Spinal cord (tissue), 10 donors: ENCODE data around the gene FOXO1. TPM values are rescaled to one million over a fixed set of nuclear protein-coding genes. Genes with fewer than 3 reads are reported as not detected.

Experiments used
- DNase-seq, 6 donors: peaks; one replicate each; pipeline versions ENCODE4 v3.0.0 to v3.0.0-alpha.2; 2013 to 2015; ENCODE audit warnings: low spot score in 6 of 6, low read depth in 4 of 6
- H3K27ac ChIP-seq: one replicate; pipeline ENCODE4 v1.5.1; 2013; ENCODE audit warnings: low read depth, low read length, control low read depth
- H3K27me3 ChIP-seq: one replicate; pipeline ENCODE4 v1.6.1; 2013; ENCODE audit warnings: low read length; ENCODE audit not compliant: control insufficient read depth, insufficient read depth
- H3K36me3 ChIP-seq: one replicate; pipeline ENCODE4 v1.6.1; 2013; ENCODE audit warnings: low read length; ENCODE audit not compliant: control insufficient read depth, insufficient read depth
- H3K4me1 ChIP-seq: one replicate; pipeline ENCODE4 v1.6.1; 2013; ENCODE audit warnings: low read length; ENCODE audit not compliant: control insufficient read depth, insufficient read depth
- H3K4me3 ChIP-seq: one replicate; pipeline ENCODE4 v1.5.1; 2013; ENCODE audit warnings: low read depth, low read length, control low read depth
- H3K9me3 ChIP-seq: one replicate; pipeline ENCODE4 v1.6.1; 2013; ENCODE audit warnings: low read length; ENCODE audit not compliant: control insufficient read depth, insufficient read depth
- WGBS: methylation state at CpG from one replicate; pipeline ENCODE4 v1.1.5; 2013; ENCODE audit warnings: missing lambda C conversion rate; ENCODE audit not compliant: insufficient coverage; 5-methylcytosine and 5-hydroxymethylcytosine counted together
- polyA plus RNA-seq, 2 donors: library from polyadenylated mRNA; unstranded; fragments of 120-200 nt; gene quantifications; one replicate each; pipeline ENCODE4 v1.2.1, GENCODE V29; 2013; ENCODE audit not compliant: insufficient read length in 2 of 2
- total RNA-seq, 2 donors: library from RNA; depleted of rRNA in 1 of 2; stranded (reverse); fragments of 120-200 nt in 1 of 2; fragments of >200 nt in 1 of 2; gene quantifications; one replicate each; pipeline versions ENCODE4 v1.2.3 to v1.2.4, GENCODE V29; 2013 to 2014
- donor health status: healthy.

Gene FOXO1
- total and polyA plus RNA-seq, 4 donors: 10.8 to 39.1 (median 19.6) TPM

DNA sequence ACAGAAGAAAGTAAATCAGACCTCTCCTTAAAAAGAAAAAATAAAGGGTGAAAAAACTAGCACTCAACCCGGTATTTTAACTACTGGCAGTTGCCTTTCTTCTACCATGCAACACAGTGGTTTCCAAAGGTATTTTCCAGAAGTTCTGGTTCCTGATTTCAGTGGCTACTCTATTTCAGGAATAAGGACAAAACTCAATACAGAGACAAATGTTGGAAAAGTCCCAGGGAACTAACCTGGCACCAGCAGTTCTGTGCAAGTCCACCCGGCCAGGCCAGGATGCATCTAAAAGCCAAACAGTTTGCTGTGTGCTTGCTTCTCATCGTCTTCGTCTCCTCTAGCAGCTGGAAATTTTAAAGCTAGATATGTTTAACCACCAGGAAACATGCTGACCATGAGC is 52.5 kb downstream of the FOXO1 start:
- Histone ChIP-seq H3K27ac (peak overlapping the region; percentile 54), H3K9me3 (no peaks in the 10 kb centered on the region), H3K27me3 (no peaks in the 10 kb centered on the region), H3K4me1 (peaks cover 13% of the 10 kb centered on the region), H3K4me3 (no peak overlapping the region), H3K36me3 (no peaks in the 10 kb centered on the region)
- 39% methylated on average over 4 of the region's 4 CpGs for WGBS
- DNase-seq: no peak

DNA sequence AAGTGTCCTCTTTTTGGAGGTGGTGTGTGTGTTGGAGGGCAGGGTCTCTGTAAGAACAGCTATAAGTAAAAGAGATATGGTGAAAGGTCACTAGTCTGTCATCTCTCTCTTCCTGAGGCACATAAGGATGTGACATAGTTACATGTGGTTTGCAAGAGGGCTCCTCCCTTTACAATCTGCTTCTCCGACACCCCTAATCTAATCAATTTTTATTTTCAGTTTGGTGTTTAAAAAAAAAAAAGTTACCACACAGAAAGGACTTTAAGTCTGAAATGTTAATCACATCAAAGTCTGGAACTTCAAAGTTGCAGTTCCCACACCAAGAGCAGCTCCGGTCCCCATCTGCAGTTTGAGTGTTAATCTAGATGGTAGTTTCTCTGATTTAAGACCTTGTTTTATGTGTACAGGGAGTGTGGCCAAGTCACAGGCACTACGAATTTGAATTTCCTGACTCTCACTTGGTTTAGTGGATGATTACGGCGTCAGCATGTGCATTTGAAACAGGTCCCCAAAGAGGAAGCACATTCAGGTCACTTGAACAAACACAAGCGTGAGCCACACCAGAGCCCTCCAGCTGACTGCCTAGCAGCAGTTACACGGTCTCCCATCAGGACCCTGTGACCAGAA is 53.1 kb downstream of the FOXO1 start:
- Histone ChIP-seq H3K36me3 (no peaks in the 10 kb centered on the region), H3K27ac (peak overlapping the region; percentile 54), H3K27me3 (no peaks in the 10 kb centered on the region), H3K4me3 (no peak overlapping the region), H3K4me1 (peaks cover 13% of the 10 kb centered on the region), H3K9me3 (no peaks in the 10 kb centered on the region)
- DNase-seq: peak; percentile 24 to 66 (median 39)
- 55% methylated on average over 6 of the region's 7 CpGs for WGBS

DNA sequence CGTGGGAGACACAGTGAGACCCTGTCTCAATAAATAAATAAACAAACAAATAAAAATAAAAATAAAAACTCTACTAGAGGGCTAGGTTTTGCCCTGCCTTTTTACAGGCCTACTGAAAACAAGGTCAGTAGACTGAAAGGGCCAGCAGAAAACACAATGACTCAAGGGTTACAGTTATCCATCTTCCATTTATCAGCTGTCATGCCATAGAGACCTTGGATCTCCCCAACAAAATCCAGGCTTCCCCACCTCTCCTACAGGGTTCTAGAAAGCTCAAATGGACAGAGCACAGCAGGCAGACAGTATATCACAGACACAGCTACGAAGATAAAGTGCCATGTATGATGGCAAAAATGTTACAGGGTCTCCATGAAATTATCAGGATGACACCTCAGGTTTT is 54.4 kb downstream of the FOXO1 start:
- H3K27me3 ChIP-seq: no peaks in the 10 kb centered on the region
- peaks cover 13% of the 10 kb centered on the region for H3K4me1 ChIP-seq
- no peaks in the 10 kb centered on the region for H3K36me3 ChIP-seq
- WGBS: no CpG with 5 or more reads among the region's 2 CpGs
- no peaks in the 10 kb centered on the region for H3K9me3 ChIP-seq
- no peak overlapping the region for H3K27ac ChIP-seq
- DNase-seq: no peak
- no peak overlapping the region for H3K4me3 ChIP-seq

DNA sequence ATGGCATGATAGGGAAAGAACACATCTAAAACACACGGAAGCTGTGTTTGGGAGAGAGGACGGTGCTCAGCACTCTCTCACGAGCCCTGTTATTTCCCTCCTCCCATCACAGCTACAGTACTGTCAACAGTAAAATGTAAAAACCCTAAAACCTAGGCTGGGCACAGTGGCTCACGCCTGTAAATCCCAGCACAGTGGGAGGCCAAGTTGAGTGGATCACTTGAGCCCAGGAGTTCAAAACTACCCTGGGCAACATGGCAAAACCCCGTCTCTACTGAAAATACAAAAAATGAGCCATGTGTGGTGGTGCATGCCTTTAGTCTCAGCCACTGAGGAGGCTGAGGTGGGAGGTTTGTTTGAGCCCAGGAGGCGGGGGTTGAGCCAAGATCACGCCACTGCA is 54.8 kb downstream of the FOXO1 start:
- H3K9me3 ChIP-seq: no peaks in the 10 kb centered on the region
- H3K36me3 ChIP-seq: no peaks in the 10 kb centered on the region
- H3K4me3 ChIP-seq: no peak overlapping the region
- H3K27ac ChIP-seq: no peak overlapping the region
- DNase-seq: no peak
- H3K27me3 ChIP-seq: no peaks in the 10 kb centered on the region
- H3K4me1 ChIP-seq: peaks cover 13% of the 10 kb centered on the region
- WGBS: 67% methylated on average over 3 of the region's 7 CpGs

DNA sequence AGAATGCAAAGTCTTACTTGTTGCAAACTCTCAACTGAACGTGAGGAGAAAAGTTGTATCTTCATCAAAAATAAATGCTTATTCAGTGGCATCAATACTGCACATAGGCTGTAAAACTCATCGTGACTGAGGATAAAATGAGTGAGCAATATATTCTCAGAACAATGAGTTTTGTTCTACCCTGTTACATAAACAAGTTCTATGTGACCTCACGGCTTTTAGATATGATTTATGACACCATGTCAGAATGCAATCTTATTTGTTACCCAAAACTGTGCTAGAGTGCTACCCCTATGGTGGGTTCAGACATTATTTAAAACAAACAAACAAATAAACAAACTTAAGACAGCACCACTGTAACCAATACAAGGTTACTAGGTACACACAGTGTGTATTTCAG is 55.4 kb downstream of the FOXO1 start:
- WGBS: no CpG with 5 or more reads among the region's 3 CpGs
- Histone ChIP-seq H3K36me3 (no peaks in the 10 kb centered on the region), H3K4me3 (no peak overlapping the region), H3K9me3 (no peaks in the 10 kb centered on the region), H3K27ac (no peak overlapping the region), H3K4me1 (peaks cover 13% of the 10 kb centered on the region), H3K27me3 (no peaks in the 10 kb centered on the region)
- DNase-seq: no peak

DNA sequence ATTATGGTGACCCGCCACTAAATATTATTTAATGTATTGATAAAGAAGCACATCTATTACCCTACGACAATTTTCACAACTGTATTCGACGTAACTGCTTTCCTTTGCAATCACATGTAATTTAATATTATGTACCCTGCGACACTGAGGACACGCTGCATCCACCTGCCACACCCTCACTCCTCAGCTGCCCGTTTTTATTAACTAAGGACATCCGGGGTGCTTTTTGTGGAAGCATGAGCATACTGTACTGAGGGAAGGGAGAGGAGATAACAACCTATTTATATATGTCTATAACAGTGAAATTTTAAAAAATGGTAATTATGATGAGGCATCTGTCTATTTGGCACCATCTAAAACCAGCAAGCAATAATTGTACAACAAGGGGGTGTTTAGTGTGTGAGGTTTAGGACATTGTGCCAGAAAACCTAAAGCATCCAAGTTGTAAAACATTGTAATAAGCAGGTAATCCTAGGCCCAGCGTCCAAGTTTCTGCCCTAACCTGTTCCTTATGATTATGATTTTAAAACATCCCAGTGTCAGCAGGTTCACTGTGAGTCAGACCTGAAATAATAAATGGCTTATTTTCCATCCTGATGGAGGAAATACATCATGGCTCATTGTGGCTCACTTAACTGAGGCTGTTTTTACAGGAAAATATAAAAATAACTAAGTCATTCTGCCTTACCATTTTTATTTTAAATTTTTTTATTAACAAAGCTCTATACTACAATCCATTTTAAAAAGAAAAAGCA is 56.3 kb downstream of the FOXO1 start:
- no peak overlapping the region for H3K4me3 ChIP-seq
- peak in 2 of 6 donors; percentile 38 to 46 for DNase-seq
- H3K36me3 ChIP-seq: no peaks in the 10 kb centered on the region
- no peaks in the 10 kb centered on the region for H3K27me3 ChIP-seq
- H3K9me3 ChIP-seq: no peaks in the 10 kb centered on the region
- H3K27ac ChIP-seq: no peak overlapping the region
- no CpG with 5 or more reads among the region's 9 CpGs for WGBS
- peaks cover 9% of the 10 kb centered on the region for H3K4me1 ChIP-seq

DNA sequence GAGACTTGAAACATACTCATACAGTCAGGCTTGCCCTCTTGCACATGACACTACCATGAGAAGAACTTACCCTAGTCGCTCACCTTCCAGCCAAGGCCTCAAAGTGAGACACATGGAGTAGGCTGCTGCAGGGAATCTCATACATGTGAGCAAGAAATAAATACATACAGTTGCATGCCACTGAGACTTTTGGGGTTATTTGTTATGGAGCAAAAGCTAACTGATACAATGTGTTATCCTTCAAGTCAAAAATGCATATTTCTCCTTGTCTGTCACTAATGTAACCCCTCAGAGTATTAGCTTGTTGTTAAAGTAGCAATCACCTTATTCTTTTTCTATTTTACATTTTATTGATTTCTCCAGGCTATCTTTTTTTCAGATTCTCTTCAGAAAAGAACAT is 58.1 kb downstream of the FOXO1 start:
- H3K27me3 ChIP-seq: no peaks in the 10 kb centered on the region
- DNase-seq: no peak
- no peaks in the 10 kb centered on the region for H3K36me3 ChIP-seq

DNA sequence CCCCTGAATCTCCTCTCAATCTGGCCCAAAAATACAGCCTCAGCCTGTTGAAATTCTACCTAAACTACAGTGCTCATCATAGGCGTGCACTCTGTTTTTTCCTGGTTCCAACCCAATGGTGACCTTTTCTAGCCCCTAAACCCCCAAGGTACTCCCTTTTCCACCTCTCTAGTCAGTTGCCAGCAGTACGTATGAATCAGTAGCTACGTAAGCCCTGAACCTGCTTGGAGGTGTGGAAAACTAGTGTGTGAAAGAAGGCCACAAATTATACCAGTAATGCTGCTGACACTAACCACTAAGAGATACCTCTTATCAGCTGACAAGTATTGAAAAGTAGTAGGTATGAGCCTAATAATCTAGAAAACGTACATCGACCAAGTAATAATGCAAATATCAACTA is 60.9 kb downstream of the FOXO1 start:
- WGBS: 90% methylated on average over 1 of the region's 5 CpGs
- H3K4me3 ChIP-seq: no peak overlapping the region
- H3K4me1 ChIP-seq: no peaks in the 10 kb centered on the region
- H3K27me3 ChIP-seq: no peaks in the 10 kb centered on the region
- no peak overlapping the region for H3K27ac ChIP-seq
- no peaks in the 10 kb centered on the region for H3K9me3 ChIP-seq
- DNase-seq: no peak
- H3K36me3 ChIP-seq: no peaks in the 10 kb centered on the region

More for the DNA sequence above, 58.1 kb downstream of the FOXO1 start:
- Histone ChIP-seq H3K27ac (no peak overlapping the region), H3K9me3 (no peaks in the 10 kb centered on the region), H3K4me1 (peaks cover 5% of the 10 kb centered on the region), H3K4me3 (no peak overlapping the region)
- no CpG with 5 or more reads among the region's 1 CpG for WGBS

DNA sequence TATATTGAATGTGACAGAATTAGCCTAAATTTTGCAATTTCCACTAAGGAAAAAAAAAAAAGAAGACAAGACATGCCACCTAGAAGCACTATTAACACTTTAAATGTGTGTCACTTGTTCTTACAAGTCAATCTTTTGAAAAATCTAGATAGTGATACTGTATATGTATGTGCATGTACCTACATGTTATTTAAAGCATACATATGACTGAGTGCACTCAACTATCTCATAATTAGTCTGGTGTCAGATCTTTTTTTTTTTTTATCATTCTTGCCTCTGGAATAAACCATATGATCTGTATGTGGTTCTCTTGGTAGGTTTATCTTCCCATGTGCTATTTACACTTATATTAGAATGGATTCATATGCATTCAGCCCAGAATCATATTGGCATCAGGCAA is 62.3 kb downstream of the FOXO1 start:
- no peak for DNase-seq
- no peak overlapping the region for H3K27ac ChIP-seq
- H3K4me1 ChIP-seq: peaks cover 4% of the 10 kb centered on the region
- H3K36me3 ChIP-seq: no peaks in the 10 kb centered on the region
- H3K27me3 ChIP-seq: no peaks in the 10 kb centered on the region
- H3K4me3 ChIP-seq: no peak overlapping the region
- no peaks in the 10 kb centered on the region for H3K9me3 ChIP-seq

DNA sequence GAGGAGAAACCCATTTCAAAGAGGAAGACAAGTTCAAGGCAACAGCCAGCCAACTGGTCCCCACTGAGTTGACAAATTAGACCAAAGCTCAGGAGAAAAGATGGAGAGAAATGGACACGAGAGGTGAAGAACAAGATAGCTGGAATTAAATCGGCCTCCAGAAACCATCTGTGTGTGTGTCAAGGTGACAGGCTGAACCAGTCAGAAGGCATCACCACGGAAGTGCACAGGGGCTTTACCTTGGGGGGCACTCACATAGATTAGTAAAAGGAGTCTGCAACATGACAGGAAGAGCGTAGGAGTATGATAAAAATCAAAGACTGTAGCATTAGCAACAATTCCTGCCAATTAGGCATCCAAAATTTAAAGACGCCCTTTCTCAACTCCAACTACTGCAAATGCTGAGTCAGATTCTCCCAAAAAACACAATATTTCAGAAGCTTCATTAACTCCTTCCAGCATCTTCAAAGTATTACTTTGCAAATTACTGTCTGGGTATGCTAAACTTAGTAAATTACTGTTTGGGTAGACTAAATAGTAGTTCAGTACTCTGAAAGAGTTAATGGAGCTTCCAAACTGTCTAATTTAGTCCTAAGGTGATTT is 66.2 kb downstream of the FOXO1 start:
- H3K9me3 ChIP-seq: no peaks in the 10 kb centered on the region
- WGBS: 97% methylated on average over 2 of the region's 5 CpGs
- H3K36me3 ChIP-seq: no peaks in the 10 kb centered on the region
- no peak overlapping the region for H3K27ac ChIP-seq
- DNase-seq: peak in 1 of 6 donors; percentile 49
- H3K4me3 ChIP-seq: no peak overlapping the region
- H3K4me1 ChIP-seq: peaks cover 10% of the 10 kb centered on the region
- H3K27me3 ChIP-seq: no peaks in the 10 kb centered on the region
